Activated naive CD8-positive, alpha-beta T cell (primary cell): Measurements from ENCODE around the gene ZDHHC17.

Experiments used
- H3K27ac Mint-ChIP-seq: one replicate; pipeline ENCODE4 v1.8.0; 2021; ENCODE audit warnings: mixed read lengths
- H3K27me3 Mint-ChIP-seq: one replicate; pipeline ENCODE4 v1.8.0; 2021; ENCODE audit warnings: mixed read lengths
- H3K36me3 Mint-ChIP-seq: one replicate; pipeline ENCODE4 v1.8.0; 2021; ENCODE audit warnings: mixed read lengths
- H3K4me1 Mint-ChIP-seq: one replicate; pipeline ENCODE4 v1.8.0; 2021; ENCODE audit warnings: low read depth, mixed read lengths
- H3K4me3 Mint-ChIP-seq: one replicate; pipeline ENCODE4 v1.8.0; 2021; ENCODE audit warnings: mild to moderate bottlenecking, mixed read lengths
- H3K9me3 Mint-ChIP-seq: one replicate; pipeline ENCODE4 v1.8.0; 2021; ENCODE audit warnings: low read depth, mixed read lengths

The ZDHHC17 gene

GRCh38 chr12:76786986-76787385 is 23.1 kb downstream of the ZDHHC17 start:
- peaks cover 4% of the 10 kb centered on the region for H3K36me3 Mint-ChIP-seq
- H3K27ac Mint-ChIP-seq = no peak overlapping the region
- no peaks in the 10 kb centered on the region for H3K27me3 Mint-ChIP-seq
- H3K9me3 Mint-ChIP-seq = peaks cover 5% of the 10 kb centered on the region
- peaks cover 37% of the 10 kb centered on the region for H3K4me1 Mint-ChIP-seq
- H3K4me3 Mint-ChIP-seq = no peak overlapping the region

GRCh38 chr12:76787689-76788088 is 23.8 kb downstream of the ZDHHC17 start:
- H3K9me3 Mint-ChIP-seq = peaks cover 5% of the 10 kb centered on the region
- H3K27ac Mint-ChIP-seq = no peak overlapping the region
- no peaks in the 10 kb centered on the region for H3K27me3 Mint-ChIP-seq
- peaks cover 4% of the 10 kb centered on the region for H3K36me3 Mint-ChIP-seq
- no peak overlapping the region for H3K4me3 Mint-ChIP-seq
- peaks cover 30% of the 10 kb centered on the region for H3K4me1 Mint-ChIP-seq

- Mint-ChIP-seq H3K36me3 (peaks cover 4% of the 10 kb centered on the region), H3K4me3 (no peak overlapping the region), H3K27me3 (no peaks in the 10 kb centered on the region), H3K4me1 (peaks cover 25% of the 10 kb centered on the region), H3K27ac (no peak overlapping the region), H3K9me3 (peaks cover 5% of the 10 kb centered on the region)
Observed at GRCh38 chr12:76789335-76790050, 25.6 kb downstream of the ZDHHC17 start.

- peaks cover 30% of the 10 kb centered on the region for H3K4me1 Mint-ChIP-seq
- H3K36me3 Mint-ChIP-seq = peaks cover under 1% of the 10 kb centered on the region
- no peaks in the 10 kb centered on the region for H3K27me3 Mint-ChIP-seq
- no peak overlapping the region for H3K27ac Mint-ChIP-seq
- no peak overlapping the region for H3K4me3 Mint-ChIP-seq
- H3K9me3 Mint-ChIP-seq = peaks cover under 1% of the 10 kb centered on the region
Observed at GRCh38 chr12:76790564-76791552, 26.9 kb downstream of the ZDHHC17 start.

- H3K4me3 Mint-ChIP-seq = no peak overlapping the region
- no peaks in the 10 kb centered on the region for H3K27me3 Mint-ChIP-seq
- H3K9me3 Mint-ChIP-seq = no peaks in the 10 kb centered on the region
- H3K4me1 Mint-ChIP-seq = peaks cover 33% of the 10 kb centered on the region
- H3K27ac Mint-ChIP-seq = no peak overlapping the region
- no peaks in the 10 kb centered on the region for H3K36me3 Mint-ChIP-seq
Observed at GRCh38 chr12:76792828-76793227, 28.9 kb downstream of the ZDHHC17 start.

- H3K9me3 Mint-ChIP-seq = peaks cover 5% of the 10 kb centered on the region
- H3K4me3 Mint-ChIP-seq = no peak overlapping the region
- H3K27ac Mint-ChIP-seq = no peak overlapping the region
- H3K36me3 Mint-ChIP-seq = peaks cover 29% of the 10 kb centered on the region
- H3K4me1 Mint-ChIP-seq = peaks cover 19% of the 10 kb centered on the region
- H3K27me3 Mint-ChIP-seq = no peaks in the 10 kb centered on the region
Observed at GRCh38 chr12:76798864-76799263, 34.9 kb downstream of the ZDHHC17 start.

- Mint-ChIP-seq H3K27ac (no peak overlapping the region), H3K9me3 (peaks cover 5% of the 10 kb centered on the region), H3K27me3 (no peaks in the 10 kb centered on the region), H3K36me3 (peaks cover 29% of the 10 kb centered on the region), H3K4me1 (peaks cover 22% of the 10 kb centered on the region), H3K4me3 (no peak overlapping the region)
Observed at GRCh38 chr12:76799362-76799761, 35.4 kb downstream of the ZDHHC17 start.

- no peak overlapping the region for H3K4me3 Mint-ChIP-seq
- peaks cover 5% of the 10 kb centered on the region for H3K9me3 Mint-ChIP-seq
- H3K4me1 Mint-ChIP-seq = peaks cover 8% of the 10 kb centered on the region
- H3K36me3 Mint-ChIP-seq = peaks cover 29% of the 10 kb centered on the region
- H3K27me3 Mint-ChIP-seq = no peaks in the 10 kb centered on the region
- no peak overlapping the region for H3K27ac Mint-ChIP-seq
Observed at GRCh38 chr12:76802060-76802459, 38.1 kb downstream of the ZDHHC17 start.

GRCh38 chr12:76804435-76804976 is 40.6 kb downstream of the ZDHHC17 start:
- H3K36me3 Mint-ChIP-seq = peaks cover 21% of the 10 kb centered on the region
- H3K27me3 Mint-ChIP-seq = no peaks in the 10 kb centered on the region
- no peak overlapping the region for H3K27ac Mint-ChIP-seq
- no peak overlapping the region for H3K4me3 Mint-ChIP-seq
- H3K4me1 Mint-ChIP-seq = peaks cover 8% of the 10 kb centered on the region
- peaks cover 5% of the 10 kb centered on the region for H3K9me3 Mint-ChIP-seq

GRCh38 chr12:76810671-76811419 is 46.9 kb downstream of the ZDHHC17 start:
- no peaks in the 10 kb centered on the region for H3K4me1 Mint-ChIP-seq
- H3K27ac Mint-ChIP-seq = no peak overlapping the region
- no peak overlapping the region for H3K4me3 Mint-ChIP-seq
- no peaks in the 10 kb centered on the region for H3K27me3 Mint-ChIP-seq
- H3K9me3 Mint-ChIP-seq = no peaks in the 10 kb centered on the region
- H3K36me3 Mint-ChIP-seq = peaks cover 3% of the 10 kb centered on the region

- Mint-ChIP-seq H3K4me3 (no peak overlapping the region), H3K27me3 (no peaks in the 10 kb centered on the region), H3K36me3 (peaks cover 5% of the 10 kb centered on the region), H3K4me1 (no peaks in the 10 kb centered on the region), H3K9me3 (no peaks in the 10 kb centered on the region), H3K27ac (no peak overlapping the region)
Observed at GRCh38 chr12:76811976-76812375, 48.1 kb downstream of the ZDHHC17 start.

GRCh38 chr12:76813265-76813664 is 49.4 kb downstream of the ZDHHC17 start:
- no peaks in the 10 kb centered on the region for H3K27me3 Mint-ChIP-seq
- H3K9me3 Mint-ChIP-seq = no peaks in the 10 kb centered on the region
- H3K4me3 Mint-ChIP-seq = no peak overlapping the region
- no peaks in the 10 kb centered on the region for H3K4me1 Mint-ChIP-seq
- peaks cover 5% of the 10 kb centered on the region for H3K36me3 Mint-ChIP-seq
- H3K27ac Mint-ChIP-seq = no peak overlapping the region

- H3K4me1 Mint-ChIP-seq = no peaks in the 10 kb centered on the region
- H3K27ac Mint-ChIP-seq = no peak overlapping the region
- H3K27me3 Mint-ChIP-seq = no peaks in the 10 kb centered on the region
- peaks cover 5% of the 10 kb centered on the region for H3K36me3 Mint-ChIP-seq
- H3K9me3 Mint-ChIP-seq = no peaks in the 10 kb centered on the region
- H3K4me3 Mint-ChIP-seq = no peak overlapping the region
Observed at GRCh38 chr12:76813972-76814371, 50.1 kb downstream of the ZDHHC17 start.

GRCh38 chr12:76820888-76821482 is 57.1 kb downstream of the ZDHHC17 start:
- H3K9me3 Mint-ChIP-seq = no peaks in the 10 kb centered on the region
- H3K36me3 Mint-ChIP-seq = peaks cover 2% of the 10 kb centered on the region
- H3K4me3 Mint-ChIP-seq = no peak overlapping the region
- no peaks in the 10 kb centered on the region for H3K27me3 Mint-ChIP-seq
- H3K4me1 Mint-ChIP-seq = no peaks in the 10 kb centered on the region
- H3K27ac Mint-ChIP-seq = no peak overlapping the region
